Measurements from ENCODE around the gene PTPN3. TPM values are rescaled to one million over a fixed set of nuclear protein-coding genes. Genes with fewer than 3 reads are reported as not detected.

The PTPN3 gene
- total and polyA plus RNA-seq, 2 donors (not counting 1 experiment from before 2014, with no cell fraction given) = not detected

DNA sequence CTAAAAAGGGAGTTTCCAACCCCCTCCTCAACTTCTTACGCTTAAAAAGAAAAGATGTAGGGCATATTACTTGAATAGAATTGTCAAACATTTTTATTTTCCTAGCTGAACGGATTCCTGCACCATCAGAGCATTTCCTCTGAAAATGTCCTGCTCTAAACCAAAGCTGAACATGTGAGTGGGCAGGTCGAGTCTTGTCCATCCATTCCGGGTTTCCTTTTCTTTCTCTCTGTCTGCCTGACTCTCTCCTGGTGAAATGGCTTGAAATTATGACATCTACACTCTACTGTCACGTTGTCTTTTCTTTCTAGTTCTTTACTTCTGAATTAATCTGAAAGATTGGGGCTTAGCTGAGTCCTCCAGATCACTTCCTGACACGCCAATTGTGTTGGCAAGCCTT is 39.2 kb upstream of the PTPN3 start:
- Histone ChIP-seq H3K36me3 (replicated peaks in 1 of 2; ENCODE audit: control extremely low read depth in 1 of 2, control insufficient read depth in 1 of 2, extremely low read depth in 1 of 2, insufficient read depth in 2 of 2, low read length in 1 of 2) (no peaks in the 10 kb centered on the region), H3K27me3 (replicated peaks in 1 of 4; ENCODE audit: control extremely low read depth in 1 of 4, control insufficient read depth in 3 of 4, insufficient read depth in 4 of 4, low read length in 3 of 4) (no peaks in the 10 kb centered on the region), H3K27ac (ENCODE audit: low read length in 2 of 2) (no peak overlapping the region), H3K4me1 (ENCODE audit: control insufficient read depth in 2 of 2, insufficient read depth in 2 of 2, low read length in 2 of 2) (no peaks in the 10 kb centered on the region), H3K79me2 (ENCODE audit: control insufficient read depth, insufficient read depth, low read length) (no peaks in the 10 kb centered on the region), H3K4me2 (replicated peaks; ENCODE audit: low read depth, low read length, poor library complexity, severe bottlenecking) (no peak overlapping the region), H4K20me1 (ENCODE audit: control insufficient read depth, insufficient read depth, low read length, poor library complexity, severe bottlenecking) (no peaks in the 10 kb centered on the region), H2AFZ (ENCODE audit: insufficient read depth, low read depth, low read length, poor library complexity, severe bottlenecking) (no peak overlapping the region), H3K4me3 (ENCODE audit: control extremely low read depth in 1 of 5, extremely low read depth in 1 of 5, insufficient read depth in 1 of 5, low read depth in 2 of 5, low read length in 4 of 5) (no peak overlapping the region), H3K9me3 (ENCODE audit: control extremely low read depth in 1 of 3, control insufficient read depth in 2 of 3, insufficient read depth in 1 of 3, low read length in 2 of 3) (peaks cover 0 to 5% (median 0%) of the 10 kb centered on the region in 3 donors), H3K9ac (ENCODE audit: low read length) (no peak overlapping the region)
- TF ChIP-seq CTCF (IDR thresholded peaks at IDR 0.05) (no peak), EZH2 (IDR thresholded peaks at IDR 0.05; ENCODE audit: borderline replicate concordance, insufficient read depth, low read depth, low read length, poor library complexity, severe bottlenecking) (no peak)
- H3K4me1 Mint-ChIP-seq = no peaks in the 10 kb centered on the region
- 72% methylated on average over 4 of the region's 6 CpGs for WGBS (ENCODE audit: insufficient coverage)
- ATAC-seq (ENCODE audit: low read depth) (no peak), DNase-seq (no peak)
- H3K27me3 Mint-ChIP-seq = peaks cover 34% of the 10 kb centered on the region
- ChIA-PET POLR2A (no interaction called here), CTCF (no interaction called here)
- no peaks in the 10 kb centered on the region for H3K9me3 Mint-ChIP-seq (ENCODE audit: insufficient read depth)
- no peak overlapping the region for H3K27ac Mint-ChIP-seq
- H3K4me3 Mint-ChIP-seq = no peak overlapping the region
- intact Hi-C loops (cut with micrococcal nuclease) = no loop called here

GRCh38 chr9:109536859-109537258 is 38.8 kb upstream of the PTPN3 start:
- WGBS (ENCODE audit: insufficient coverage) = no CpG with 5 or more reads among the region's 3 CpGs
- no peak for ATAC-seq (ENCODE audit: low read depth)
- TF ChIP-seq CTCF (IDR thresholded peaks at IDR 0.05) (no peak), EZH2 (IDR thresholded peaks at IDR 0.05; ENCODE audit: borderline replicate concordance, insufficient read depth, low read depth, low read length, poor library complexity, severe bottlenecking) (no peak)
- intact Hi-C loops (cut with micrococcal nuclease) = no loop called here
- H3K4me1 ChIP-seq (ENCODE audit: control insufficient read depth in 2 of 2, insufficient read depth in 2 of 2, low read length in 2 of 2) = no peaks in the 10 kb centered on the region
- no peak overlapping the region for H3K27ac Mint-ChIP-seq
- no peak overlapping the region for H3K4me3 Mint-ChIP-seq
- POLR2A ChIA-PET = no interaction called here
- H2AFZ ChIP-seq (ENCODE audit: insufficient read depth, low read depth, low read length, poor library complexity, severe bottlenecking) = no peak overlapping the region
- H3K4me3 ChIP-seq (ENCODE audit: control extremely low read depth in 1 of 5, extremely low read depth in 1 of 5, insufficient read depth in 1 of 5, low read depth in 2 of 5, low read length in 4 of 5) = no peak overlapping the region
- no peak overlapping the region for H3K9ac ChIP-seq (ENCODE audit: low read length)
- H3K27me3 ChIP-seq (replicated peaks in 1 of 4; ENCODE audit: control extremely low read depth in 1 of 4, control insufficient read depth in 3 of 4, insufficient read depth in 4 of 4, low read length in 3 of 4) = no peaks in the 10 kb centered on the region
- no peaks in the 10 kb centered on the region for H3K4me1 Mint-ChIP-seq
- no peaks in the 10 kb centered on the region for H3K36me3 ChIP-seq (replicated peaks in 1 of 2; ENCODE audit: control extremely low read depth in 1 of 2, control insufficient read depth in 1 of 2, extremely low read depth in 1 of 2, insufficient read depth in 2 of 2, low read length in 1 of 2)
- no peaks in the 10 kb centered on the region for H4K20me1 ChIP-seq (ENCODE audit: control insufficient read depth, insufficient read depth, low read length, poor library complexity, severe bottlenecking)
- peaks cover 31% of the 10 kb centered on the region for H3K27me3 Mint-ChIP-seq
- no peak overlapping the region for H3K4me2 ChIP-seq (replicated peaks; ENCODE audit: low read depth, low read length, poor library complexity, severe bottlenecking)
- no peak for DNase-seq
- H3K79me2 ChIP-seq (ENCODE audit: control insufficient read depth, insufficient read depth, low read length) = no peaks in the 10 kb centered on the region
- H3K9me3 Mint-ChIP-seq (ENCODE audit: insufficient read depth) = no peaks in the 10 kb centered on the region
- H3K27ac ChIP-seq (ENCODE audit: low read length in 2 of 2) = no peak overlapping the region
- peaks cover 0 to 5% (median 0%) of the 10 kb centered on the region in 3 donors for H3K9me3 ChIP-seq (ENCODE audit: control extremely low read depth in 1 of 3, control insufficient read depth in 2 of 3, insufficient read depth in 1 of 3, low read length in 2 of 3)
- CTCF ChIA-PET = no interaction called here

Measured in B cell (primary cell).